HCT116 (cell line): ENCODE data around the gene ASB4. TPM values are rescaled to one million over a fixed set of nuclear protein-coding genes. Genes with fewer than 3 reads are reported as not detected.

ENCODE experiments used
- ATAC-seq: fragments of 200-7000 bp; cut with Tn5 transposase; 2 replicates; pipeline ENCODE4 v1.9.1; 2020; ENCODE audit warnings: mild to moderate bottlenecking, moderate library complexity
- BruUV-seq: library from RNA; stranded (reverse); fragments of 400-500 nt; replicated peaks from 2 replicates; lab custom pipeline; 2021; lab: Mats Ljungman, UMichigan
- CTCF ChIA-PET: fragments of 300-600 bp; sonication (Branson Sonifier 250); formaldehyde crosslinking; loops from one replicate; lab custom pipeline; 2021; ENCODE audit warnings: antibody characterized with exemption; lab: Charles Lee
- POLR2A ChIA-PET: fragments of 300-600, 350-600 bp; sonication (Branson Sonifier 250); formaldehyde crosslinking; loops from one replicate; lab custom pipeline; 2021; ENCODE audit warnings: antibody characterized with exemption; lab: Charles Lee
- RAD21 ChIA-PET, 2 experiments: fragments of 300-600 bp; sonication (Branson Sonifier 250); formaldehyde crosslinking; loops; one replicate each; lab custom pipeline; 2023; ENCODE audit warnings: low total read pairs in 2 of 2; ENCODE audit not compliant: uncharacterized antibody in 2 of 2, unreplicated experiment in 2 of 2, low non-redundant PET in 1 of 2; lab: Charles Lee
- DNase-seq: peaks from one replicate; pipeline ENCODE4 v3.0.0-alpha.2; 2010; ENCODE audit warnings: low read depth, low spot score
- H2AFZ ChIP-seq: fragments of 200-600 bp; shearing (Covaris generic), sonication (generic); 2 replicates; pipeline ENCODE4 v1.6.1; 2017; ENCODE audit warnings: low read depth, mixed run types, mixed read lengths, antibody characterized with exemption, low read length; ENCODE audit not compliant: poor library complexity, severe bottlenecking
- H3K27ac ChIP-seq: 2 replicates; pipeline ENCODE4 v1.5.1; 2012; ENCODE audit warnings: low read depth, low read length
- H3K27me3 ChIP-seq: fragments of 200-600 bp; sonication (generic); 2 replicates; pipeline ENCODE4 v1.6.1; 2016; ENCODE audit warnings: mixed run types, low read length, mixed read lengths; ENCODE audit not compliant: insufficient read depth
- H3K36me3 ChIP-seq, 2 experiments: fragments of 200-500 bp in 1 of 2; fragments of 200-600 bp in 1 of 2; sonication (Bioruptor generic) in 1 of 2; sonication (generic) in 1 of 2; 2 replicates each; pipeline versions ENCODE4 v1.5.1 to v1.6.1; 2014 to 2016; ENCODE audit warnings: low read length in 2 of 2, inconsistent platforms in 1 of 2, mixed read lengths in 1 of 2, mixed run types in 1 of 2; ENCODE audit not compliant: insufficient read depth in 2 of 2, control insufficient read depth in 1 of 2
- H3K4me1 ChIP-seq, 2 experiments: fragments of 200-600 bp in 1 of 2; sonication (generic) in 1 of 2; 2 replicates each; pipeline versions ENCODE4 v1.5.1 to v1.6.1; 2012 to 2017; ENCODE audit warnings: low read length in 2 of 2, inconsistent platforms in 1 of 2, mild to moderate bottlenecking in 1 of 2, mixed read lengths in 1 of 2, mixed run types in 1 of 2, moderate library complexity in 1 of 2; ENCODE audit not compliant: insufficient read depth in 2 of 2, control insufficient read depth in 1 of 2
- H3K4me2 ChIP-seq: fragments of 200-600 bp; sonication (generic); 2 replicates; pipeline ENCODE4 v1.6.1; 2017; ENCODE audit warnings: mixed run types, low read length, mixed read lengths
- H3K4me3 ChIP-seq, 2 experiments: fragments of 200-600 bp in 1 of 2; sonication (generic) in 1 of 2; replicated peaks in 1 of 2; 2 replicates each; pipeline ENCODE4 v1.5.1; 2011 to 2016; ENCODE audit warnings: low read length in 2 of 2, control low read depth in 1 of 2, low read depth in 1 of 2, mild to moderate bottlenecking in 1 of 2, mixed read lengths in 1 of 2, mixed run types in 1 of 2
- H3K79me2 ChIP-seq: fragments of 200-600 bp; sonication (generic); 2 replicates; pipeline ENCODE4 v1.6.1; 2017; ENCODE audit warnings: mild to moderate bottlenecking, mixed run types, low read length, moderate library complexity, mixed read lengths; ENCODE audit not compliant: insufficient read depth
- H3K9ac ChIP-seq: fragments of 200-600 bp; sonication (generic); 2 replicates; pipeline ENCODE4 v1.6.1; 2016; ENCODE audit warnings: low read length, mixed read lengths
- H3K9me2 ChIP-seq: fragments of 200-600 bp; sonication (generic), shearing (Covaris generic); 2 replicates; pipeline ENCODE4 v1.6.1; 2017; ENCODE audit warnings: mixed run types, mild to moderate bottlenecking, moderate library complexity; ENCODE audit not compliant: insufficient read depth
- H3K9me3 ChIP-seq, 2 experiments: fragments of 200-500 bp in 1 of 2; fragments of 200-600 bp in 1 of 2; sonication (Bioruptor generic) in 1 of 2; sonication (generic) in 1 of 2; 2 replicates each; pipeline ENCODE4 v1.6.1; 2014 to 2017; ENCODE audit warnings: low read length in 2 of 2, mixed read lengths in 2 of 2, inconsistent platforms in 1 of 2, low read depth in 1 of 2, mild to moderate bottlenecking in 1 of 2, mixed run types in 1 of 2, moderate library complexity in 1 of 2; ENCODE audit not compliant: control insufficient read depth in 1 of 2, insufficient read depth in 1 of 2
- H4K20me1 ChIP-seq: fragments of 200-600 bp; sonication (generic), shearing (Covaris generic); 2 replicates; pipeline ENCODE4 v1.6.1; 2017; ENCODE audit warnings: mixed run types, mild to moderate bottlenecking, moderate library complexity; ENCODE audit not compliant: insufficient read depth
- CBX3 ChIP-seq: IDR thresholded peaks from 2 replicates; pipeline ENCODE4 v1.6.1; 2012; ENCODE audit warnings: low read depth
- CEBPB ChIP-seq: IDR thresholded peaks from 2 replicates; pipeline ENCODE4 v1.6.1; 2012; ENCODE audit warnings: low read depth
- ELF1 ChIP-seq: IDR thresholded peaks from 2 replicates; pipeline ENCODE4 v1.6.1; 2012; ENCODE audit warnings: low read depth, borderline replicate concordance
- EZH2 ChIP-seq: fragments of 200-600 bp; sonication (generic); IDR thresholded peaks from 2 replicates; pipeline ENCODE4 v1.6.1; 2017; ENCODE audit warnings: antibody characterized with exemption, mixed run types
- FOSL1 ChIP-seq: IDR thresholded peaks from 2 replicates; pipeline ENCODE4 v1.6.1; 2012; ENCODE audit warnings: low read depth
- JUND ChIP-seq: IDR thresholded peaks from 2 replicates; pipeline ENCODE4 v1.6.1; 2012
- MAX ChIP-seq: IDR thresholded peaks from 2 replicates; pipeline ENCODE4 v1.6.1; 2012
- POLR2AphosphoS5 ChIP-seq: IDR thresholded peaks from 2 replicates; pipeline ENCODE4 v1.6.1; 2011; ENCODE audit warnings: mild to moderate bottlenecking, low read depth, low read length, moderate library complexity
- REST ChIP-seq: IDR thresholded peaks from 2 replicates; pipeline ENCODE4 v1.6.1; 2012; ENCODE audit warnings: low read depth
- SIN3A ChIP-seq: IDR thresholded peaks from 2 replicates; pipeline ENCODE4 v1.6.1; 2012; ENCODE audit warnings: low read depth
- SP1 ChIP-seq: IDR thresholded peaks from 2 replicates; pipeline ENCODE4 v1.6.1; 2012; ENCODE audit warnings: low read depth
- SRF ChIP-seq: IDR thresholded peaks from 2 replicates; pipeline ENCODE4 v1.6.1; 2012; ENCODE audit warnings: low read depth
- TCF7L2 ChIP-seq: IDR thresholded peaks from 2 replicates; pipeline ENCODE4 v1.7.0; 2011; ENCODE audit warnings: borderline replicate concordance, inconsistent platforms; ENCODE audit not compliant: insufficient read depth, insufficient read length; ENCODE audit errors: extremely low read depth
- YY1 ChIP-seq: IDR thresholded peaks from 2 replicates; pipeline ENCODE4 v1.6.1; 2011; ENCODE audit warnings: low read length, low read depth, moderate library complexity, mild to moderate bottlenecking; ENCODE audit not compliant: insufficient replicate concordance; ENCODE audit errors: extremely low read depth
- ZBTB33 ChIP-seq: IDR thresholded peaks from 2 replicates; pipeline ENCODE4 v1.6.1; 2011; ENCODE audit warnings: mild to moderate bottlenecking, low read length, moderate library complexity; ENCODE audit not compliant: insufficient replicate concordance; ENCODE audit errors: extremely low read depth
- ZFX ChIP-seq: fragments of 450-650 bp; IDR thresholded peaks from 2 replicates; pipeline ENCODE4 v1.6.1; 2017
- ZNF274 ChIP-seq: fragments of 200-500 bp; sonication (Bioruptor generic); IDR thresholded peaks from 2 replicates; pipeline ENCODE4 v1.6.1; 2014; ENCODE audit warnings: mild to moderate bottlenecking, low read depth, low read length, inconsistent platforms
- intact Hi-C: fragments of 100-400 bp; cut with micrococcal nuclease; formaldehyde crosslinking; loops from 2 replicates; pipeline ENCODE4 v1.10.0; 2022
- total RNA-seq: library from RNA; stranded (reverse); gene quantifications from one replicate; pipeline ENCODE4 v1.2.1, GENCODE V29; 2021; ENCODE audit not compliant: unreplicated experiment

Gene ASB4
- total RNA-seq, 1 experiment from 2014 or later, result 0.12 TPM

DNA sequence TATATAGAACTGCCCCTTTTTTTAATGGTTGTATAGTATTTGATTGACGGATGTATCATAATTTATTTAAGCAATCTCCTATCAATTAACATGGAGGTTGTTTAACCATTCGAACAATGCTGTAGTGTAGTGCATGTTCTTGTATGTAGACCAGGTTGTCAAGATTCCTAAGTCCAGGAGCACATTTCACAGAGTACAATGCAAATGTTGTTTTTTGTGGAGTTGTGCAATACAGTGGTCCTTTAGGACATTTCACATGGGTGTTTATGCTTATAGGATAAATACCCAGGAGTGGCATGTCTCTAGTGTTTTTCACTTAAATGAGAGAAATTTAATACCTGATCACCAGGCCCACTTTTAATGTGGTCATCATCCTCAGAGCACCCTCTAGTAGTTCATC is 8.1 kb downstream of the ASB4 start:
- H4K20me1 ChIP-seq, result no peaks in the 10 kb centered on the region
- POLR2A ChIA-PET, result no interaction called here
- TF ChIP-seq POLR2AphosphoS5, result no peak
- no peak for TF ChIP-seq FOSL1
- no peak for TF ChIP-seq SIN3A
- no peak for TF ChIP-seq SP1
- TF ChIP-seq SRF, result no peak
- no peak for TF ChIP-seq CEBPB
- no peak for TF ChIP-seq TCF7L2
- no peak for TF ChIP-seq EZH2
- no peak for TF ChIP-seq MAX
- TF ChIP-seq ZFX, result no peak
- no peak for TF ChIP-seq ELF1
- no peak for TF ChIP-seq CBX3
- no peak for TF ChIP-seq ZNF274
- no peak for TF ChIP-seq JUND
- TF ChIP-seq ZBTB33, result no peak
- TF ChIP-seq YY1, result no peak
- TF ChIP-seq REST, result no peak
- TF ChIP-seq, all 23 proteins: peak for 0
- no peak overlapping the region for H3K9ac ChIP-seq
- H3K36me3 ChIP-seq, result no peaks in the 10 kb centered on the region
- no peaks in the 10 kb centered on the region for H3K27me3 ChIP-seq
- no peaks in the 10 kb centered on the region for H3K79me2 ChIP-seq
- no peak overlapping the region for H3K4me3 ChIP-seq
- ChIA-PET RAD21 (no interaction called here), CTCF (interaction anchor here (2.4 kb wide), 1 partner anchor 197 kb away, joined by 12 read pairs; no protein-coding TSS in a partner anchor)
- ATAC-seq (no peak), DNase-seq (no peak)
- BruUV-seq, result no TSS peak
- H3K9me3 ChIP-seq, result no peaks in the 10 kb centered on the region
- no peak overlapping the region for H2AFZ ChIP-seq
- no peaks in the 10 kb centered on the region for H3K9me2 ChIP-seq
- intact Hi-C loops, result no loop called here
- H3K4me2 ChIP-seq, result no peak overlapping the region
- H3K27ac ChIP-seq, result no peak overlapping the region
- peaks cover 20 to 30% of the 10 kb centered on the region in 2 experiments for H3K4me1 ChIP-seq
